CD14-positive monocyte (primary cell): ENCODE data around the gene ZBTB7C. TPM values are rescaled to one million over a fixed set of nuclear protein-coding genes. Genes with fewer than 3 reads are reported as not detected.

Experiments
- DNase-seq, 3 donors: peaks; one replicate each; pipeline ENCODE4 v3.0.0-alpha.2; 2011 to 2022
- H2AFZ ChIP-seq: 2 replicates; pipeline ENCODE4 v1.6.0; 2012; ENCODE audit warnings: mild to moderate bottlenecking, low read depth, low read length, inconsistent platforms; ENCODE audit not compliant: insufficient read depth, poor library complexity, severe bottlenecking
- H3K27ac ChIP-seq, 2 donors: 1 replicate in 1 of 2; 2 replicates in 1 of 2; pipeline ENCODE4 v1.5.1; 2012 to 2013; ENCODE audit warnings: low read length in 2 of 2, control low read depth in 1 of 2, inconsistent platforms in 1 of 2, low read depth in 1 of 2, mild to moderate bottlenecking in 1 of 2
- H3K27me3 ChIP-seq, 2 donors: one replicate each; pipeline versions ENCODE4 v1.6.0 to v1.6.1; 2011 to 2013; ENCODE audit warnings: low read length in 2 of 2; ENCODE audit not compliant: control insufficient read depth in 2 of 2, insufficient read depth in 2 of 2
- H3K36me3 ChIP-seq, 2 donors: replicated peaks in 1 of 2; 1 replicate in 1 of 2; 2 replicates in 1 of 2; pipeline versions ENCODE4 v1.5.1 to v1.6.1; 2012 to 2013; ENCODE audit warnings: low read length in 2 of 2, control low read depth in 1 of 2, inconsistent platforms in 1 of 2, mild to moderate bottlenecking in 1 of 2; ENCODE audit not compliant: insufficient read depth in 2 of 2, control insufficient read depth in 1 of 2
- H3K4me1 ChIP-seq, 2 donors: 1 replicate in 1 of 2; 2 replicates in 1 of 2; pipeline versions ENCODE4 v1.5.1 to v1.6.1; 2012 to 2013; ENCODE audit warnings: low read length in 2 of 2, control low read depth in 1 of 2, inconsistent platforms in 1 of 2, mild to moderate bottlenecking in 1 of 2, moderate library complexity in 1 of 2; ENCODE audit not compliant: insufficient read depth in 2 of 2, control insufficient read depth in 1 of 2
- H3K4me2 ChIP-seq: replicated peaks from 2 replicates; pipeline ENCODE3; 2012; ENCODE audit warnings: low read length, moderate library complexity, mild to moderate bottlenecking; ENCODE audit not compliant: poor library complexity, severe bottlenecking; ENCODE audit errors: extremely low read depth
- H3K4me3 ChIP-seq, 3 experiments: fragments of 200-600 bp in 1 of 3; sonication (generic) in 1 of 3; replicated peaks in 1 of 3; 1 replicate in 2 of 3; 2 replicates in 1 of 3; pipeline ENCODE4 v1.5.1; 2011 to 2013; ENCODE audit warnings: low read length in 3 of 3, mild to moderate bottlenecking in 3 of 3, control low read depth in 2 of 3, low read depth in 2 of 3, inconsistent platforms in 1 of 3, moderate library complexity in 1 of 3
- H3K79me2 ChIP-seq: 2 replicates; pipeline ENCODE4 v1.6.0; 2012; ENCODE audit warnings: mild to moderate bottlenecking, control low read depth, inconsistent platforms, low read length, moderate library complexity; ENCODE audit not compliant: insufficient read depth
- H3K9ac ChIP-seq: 2 replicates; pipeline ENCODE4 v1.6.0; 2017; ENCODE audit warnings: low read length, mild to moderate bottlenecking; ENCODE audit not compliant: insufficient read depth, poor library complexity, severe bottlenecking
- H3K9me3 ChIP-seq, 2 donors: replicated peaks in 1 of 2; 1 replicate in 1 of 2; 2 replicates in 1 of 2; pipeline versions ENCODE4 v1.5.1 to v1.6.1; 2012 to 2013; ENCODE audit warnings: low read length in 2 of 2, control low read depth in 1 of 2; ENCODE audit not compliant: control insufficient read depth in 1 of 2, insufficient read depth in 1 of 2
- H4K20me1 ChIP-seq: 2 replicates; pipeline ENCODE4 v1.6.0; 2012; ENCODE audit warnings: mild to moderate bottlenecking, low read length, control low read depth, moderate library complexity; ENCODE audit not compliant: insufficient read depth
- H3K27ac Mint-ChIP-seq, 7 donors: one replicate each; pipeline ENCODE4 v1.8.0; 2020; ENCODE audit warnings: mild to moderate bottlenecking in 7 of 7, mixed read lengths in 7 of 7, moderate library complexity in 6 of 7, inconsistent platforms in 2 of 7
- H3K27me3 Mint-ChIP-seq, 3 donors: one replicate each; pipeline ENCODE4 v1.8.0; 2021 to 2022; ENCODE audit warnings: low read depth in 3 of 3, mild to moderate bottlenecking in 3 of 3, mixed read lengths in 3 of 3, moderate library complexity in 3 of 3, inconsistent platforms in 1 of 3
- H3K36me3 Mint-ChIP-seq, 2 donors: one replicate each; pipeline ENCODE4 v1.8.0; 2020; ENCODE audit warnings: mixed read lengths in 2 of 2, inconsistent platforms in 1 of 2, mild to moderate bottlenecking in 1 of 2
- H3K4me1 Mint-ChIP-seq: one replicate; pipeline ENCODE4 v1.8.0; 2020; ENCODE audit warnings: mild to moderate bottlenecking, mixed read lengths
- H3K4me3 Mint-ChIP-seq, 2 donors: one replicate each; pipeline ENCODE4 v1.8.0; 2020; ENCODE audit warnings: mild to moderate bottlenecking in 2 of 2, mixed read lengths in 2 of 2, moderate library complexity in 1 of 2
- H3K9me3 Mint-ChIP-seq, 7 donors: one replicate each; pipeline ENCODE4 v1.8.0; 2020 to 2022; ENCODE audit warnings: mixed read lengths in 7 of 7, mild to moderate bottlenecking in 6 of 7, moderate library complexity in 6 of 7, inconsistent platforms in 2 of 7
- WGBS: methylation state at CpG from one replicate; pipeline ENCODE4 v1.1.5; 2013; ENCODE audit warnings: missing lambda C conversion rate; ENCODE audit not compliant: insufficient coverage; 5-methylcytosine and 5-hydroxymethylcytosine counted together
- intact Hi-C, 2 donors: fragments of 100-400 bp; cut with micrococcal nuclease; formaldehyde crosslinking; loops; one replicate each; pipeline versions ENCODE4 v1.15.0 to v1.15.1; 2023
- polyA plus RNA-seq, 3 donors: library from polyadenylated mRNA; depleted of rRNA in 1 of 3; unstranded in 2 of 3; stranded (reverse) in 1 of 3; fragments of 300-500 nt in 2 of 3; fragments of >200 nt in 1 of 3; fragmentation: Illumina TruSeq in 2 of 3; gene quantifications; 1 replicate in 2 of 3; 2 replicates in 1 of 3; pipeline ENCODE4 v1.2.3, GENCODE V29; 2012 to 2021
- TF ChIP-seq, protein P1 (sequence below): fragments of 200-600 bp; IDR thresholded peaks from one replicate; pipeline ENCODE4 v1.8.0; 2022; ENCODE audit warnings: antibody characterized with exemption, mild to moderate bottlenecking

The ZBTB7C gene
- polyA plus RNA-seq, 3 donors, result 0.03 to 0.09 TPM; not detected in 1

GRCh38 chr18:48133671-48134251, 275.4 kb downstream of the ZBTB7C start:
- H3K4me2 ChIP-seq, result no peak overlapping the region
- TF ChIP-seq, protein P1, sequence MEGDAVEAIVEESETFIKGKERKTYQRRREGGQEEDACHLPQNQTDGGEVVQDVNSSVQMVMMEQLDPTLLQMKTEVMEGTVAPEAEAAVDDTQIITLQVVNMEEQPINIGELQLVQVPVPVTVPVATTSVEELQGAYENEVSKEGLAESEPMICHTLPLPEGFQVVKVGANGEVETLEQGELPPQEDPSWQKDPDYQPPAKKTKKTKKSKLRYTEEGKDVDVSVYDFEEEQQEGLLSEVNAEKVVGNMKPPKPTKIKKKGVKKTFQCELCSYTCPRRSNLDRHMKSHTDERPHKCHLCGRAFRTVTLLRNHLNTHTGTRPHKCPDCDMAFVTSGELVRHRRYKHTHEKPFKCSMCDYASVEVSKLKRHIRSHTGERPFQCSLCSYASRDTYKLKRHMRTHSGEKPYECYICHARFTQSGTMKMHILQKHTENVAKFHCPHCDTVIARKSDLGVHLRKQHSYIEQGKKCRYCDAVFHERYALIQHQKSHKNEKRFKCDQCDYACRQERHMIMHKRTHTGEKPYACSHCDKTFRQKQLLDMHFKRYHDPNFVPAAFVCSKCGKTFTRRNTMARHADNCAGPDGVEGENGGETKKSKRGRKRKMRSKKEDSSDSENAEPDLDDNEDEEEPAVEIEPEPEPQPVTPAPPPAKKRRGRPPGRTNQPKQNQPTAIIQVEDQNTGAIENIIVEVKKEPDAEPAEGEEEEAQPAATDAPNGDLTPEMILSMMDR, result no peak
- intact Hi-C loops, result no loop called here

DNA sequence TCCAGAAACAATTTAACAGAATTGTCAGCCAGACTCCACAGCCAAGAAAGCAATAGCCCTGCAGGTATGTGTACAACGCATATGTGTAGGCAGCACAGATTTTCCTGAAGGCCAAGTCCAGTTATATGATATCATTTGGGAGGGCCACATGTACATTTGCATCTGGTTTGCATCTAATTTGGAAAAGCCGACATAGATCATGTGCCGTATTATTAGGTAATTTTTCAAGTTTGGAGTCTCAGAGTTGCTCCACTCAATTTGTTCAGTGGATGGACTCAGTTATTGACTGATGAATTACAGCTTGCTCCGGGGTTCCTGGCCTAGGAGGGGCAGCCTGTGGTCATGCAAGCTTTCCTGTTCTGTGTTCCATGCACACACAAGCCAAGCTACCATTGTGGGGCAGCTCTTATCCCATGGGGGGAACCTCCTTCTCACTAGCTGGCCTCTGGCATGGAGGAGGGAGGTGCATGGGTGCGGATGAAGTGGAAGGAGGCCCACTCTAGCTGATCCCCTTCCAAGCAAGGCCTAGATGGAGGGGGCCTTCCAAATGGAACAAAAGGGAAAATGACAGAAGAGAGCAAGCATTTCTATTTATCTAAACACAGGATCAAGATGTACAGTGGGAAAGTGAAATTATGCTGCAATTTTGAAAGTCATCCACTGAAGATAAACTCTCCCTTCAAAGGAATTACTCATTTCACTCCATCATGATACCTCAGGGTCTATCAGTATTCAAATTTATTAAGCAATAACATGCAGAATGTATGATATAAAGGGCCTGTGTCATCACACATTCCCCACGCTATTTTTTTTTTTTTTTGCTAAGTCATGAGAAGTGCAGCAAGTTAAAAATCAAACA, 276.2 kb downstream of the ZBTB7C start:
- Histone ChIP-seq H3K79me2 (no peaks in the 10 kb centered on the region), H3K4me1 (peaks cover 8 to 13% of the 10 kb centered on the region in 2 donors), H3K4me3 (no peak overlapping the region), H4K20me1 (no peaks in the 10 kb centered on the region), H3K36me3 (no peaks in the 10 kb centered on the region), H3K27ac (no peak overlapping the region), H3K4me2 (no peak overlapping the region), H3K27me3 (peaks cover 44 to 66% of the 10 kb centered on the region in 2 donors), H2AFZ (no peak overlapping the region), H3K9ac (no peak overlapping the region), H3K9me3 (peaks cover 0 to 18% of the 10 kb centered on the region in 2 donors)
- 95% methylated on average over 4 of the region's 6 CpGs for WGBS
- H3K27me3 Mint-ChIP-seq, result peaks cover 64 to 69% (median 64%) of the 10 kb centered on the region in 3 donors
- H3K9me3 Mint-ChIP-seq, result peaks cover 0 to 10% (median 3%) of the 10 kb centered on the region in 7 donors
- H3K4me3 Mint-ChIP-seq, result peak overlapping the region in 1 of 2 donors; percentile 48
- no peak overlapping the region for H3K27ac Mint-ChIP-seq
- TF ChIP-seq, protein P1, result no peak
- intact Hi-C loops, result no loop called here
- no peaks in the 10 kb centered on the region for H3K36me3 Mint-ChIP-seq
- no peak for DNase-seq
- H3K4me1 Mint-ChIP-seq, result peaks cover 2% of the 10 kb centered on the region

More at GRCh38 chr18:48133671-48134251, 275.4 kb downstream of the ZBTB7C start:
- H3K9me3 ChIP-seq, result peaks cover 0 to 21% of the 10 kb centered on the region in 2 donors
- peaks cover 0 to 12% (median 3%) of the 10 kb centered on the region in 7 donors for H3K9me3 Mint-ChIP-seq
- H3K36me3 ChIP-seq, result no peaks in the 10 kb centered on the region
- H3K36me3 Mint-ChIP-seq, result no peaks in the 10 kb centered on the region
- H4K20me1 ChIP-seq, result no peaks in the 10 kb centered on the region
- H3K4me3 ChIP-seq, result no peak overlapping the region
- WGBS, result 36% methylated on average over 3 of the region's 5 CpGs
- H3K79me2 ChIP-seq, result no peaks in the 10 kb centered on the region
- DNase-seq, result no peak
- peaks cover 70 to 74% (median 71%) of the 10 kb centered on the region in 3 donors for H3K27me3 Mint-ChIP-seq
- no peak overlapping the region for H3K9ac ChIP-seq
- H3K27me3 ChIP-seq, result peaks cover 48 to 73% of the 10 kb centered on the region in 2 donors
- H2AFZ ChIP-seq, result no peak overlapping the region
- H3K27ac Mint-ChIP-seq, result no peak overlapping the region
- no peak overlapping the region for H3K27ac ChIP-seq
- H3K4me1 Mint-ChIP-seq, result peaks cover 2% of the 10 kb centered on the region
- peaks cover 8 to 13% of the 10 kb centered on the region in 2 donors for H3K4me1 ChIP-seq
- H3K4me3 Mint-ChIP-seq, result peak overlapping the region in 1 of 2 donors; percentile 62
